Fibroblast of lung (primary cell): ENCODE data around the gene BMP7.

Experiments used
- CTCF ChIP-seq, 2 donors: IDR thresholded peaks in 1 of 2; conservative IDR thresholded peaks in 1 of 2; 1 replicate in 1 of 2; 2 replicates in 1 of 2; pipeline ENCODE4 v1.5.1; 2011 to 2012; ENCODE audit warnings: low read length in 2 of 2, control low read depth in 1 of 2, inconsistent platforms in 1 of 2, low read depth in 1 of 2, mild to moderate bottlenecking in 1 of 2
- EZH2 ChIP-seq: IDR thresholded peaks from 2 replicates; pipeline ENCODE4 v1.5.1; 2012; ENCODE audit warnings: low read length, control low read depth, mild to moderate bottlenecking; ENCODE audit errors: missing control alignments

- TF ChIP-seq CTCF (conservative IDR thresholded peaks at IDR 0.05 in 1 of 2, IDR thresholded peaks at IDR 0.05 in 1 of 2; ENCODE audit: low read depth in 1 of 2, low read length in 2 of 2) (no peak), EZH2 (peak; percentile 77)
Observed at GRCh38 chr20:57265336-57265996, 975 bp downstream of the BMP7 start.
